MCF 10A (cell line): Measurements from ENCODE around the gene SLIT3. TPM values are rescaled to one million over a fixed set of nuclear protein-coding genes. Genes with fewer than 3 reads are reported as not detected.

ENCODE experiments used
- BruUV-seq: library from RNA; stranded (reverse); fragments of 400-500 nt; replicated peaks from 2 replicates; lab custom pipeline; 2021; lab: Mats Ljungman, UMichigan
- CTCF ChIA-PET: fragments of 300-600 bp; sonication (Branson Sonifier 250); formaldehyde crosslinking; extraction: SDS; loops from one replicate; lab custom pipeline; 2021; ENCODE audit warnings: antibody characterized with exemption, inconsistent platforms; lab: Yijun Ruan, JAX
- POLR2A ChIA-PET: fragments of 300-600, 350-650 bp; sonication (Branson Sonifier 250); formaldehyde crosslinking; extraction: SDS; loops from one replicate; lab custom pipeline; 2020; ENCODE audit warnings: antibody characterized with exemption, inconsistent platforms; lab: Yijun Ruan, JAX
- DNase-seq: peaks from one replicate; pipeline ENCODE4 v3.0.0-alpha.2; 2018; ENCODE audit not compliant: unreplicated experiment
- H3K27ac Mint-ChIP-seq: one replicate; pipeline ENCODE4 v1.8.0; 2022; ENCODE audit warnings: mild to moderate bottlenecking, low read depth, mixed read lengths; ENCODE audit not compliant: unreplicated experiment
- H3K27me3 Mint-ChIP-seq: one replicate; pipeline ENCODE4 v1.8.0; 2022; ENCODE audit warnings: mixed read lengths; ENCODE audit not compliant: insufficient read depth, unreplicated experiment
- H3K36me3 Mint-ChIP-seq: one replicate; pipeline ENCODE4 v1.8.0; 2022; ENCODE audit warnings: mild to moderate bottlenecking, moderate library complexity, mixed read lengths; ENCODE audit not compliant: insufficient read depth, unreplicated experiment
- H3K4me1 Mint-ChIP-seq: one replicate; pipeline ENCODE4 v1.8.0; 2022; ENCODE audit warnings: mixed read lengths; ENCODE audit not compliant: insufficient read depth, unreplicated experiment
- H3K4me3 Mint-ChIP-seq: one replicate; pipeline ENCODE4 v1.8.0; 2022; ENCODE audit warnings: mild to moderate bottlenecking, moderate library complexity, mixed read lengths; ENCODE audit not compliant: unreplicated experiment
- H3K9me3 Mint-ChIP-seq: one replicate; pipeline ENCODE4 v1.8.0; 2022; ENCODE audit warnings: mixed read lengths; ENCODE audit not compliant: unreplicated experiment
- CTCF ChIP-seq: fragments of 200-600 bp; IDR thresholded peaks from one replicate; pipeline ENCODE4 v1.8.0; 2022; ENCODE audit warnings: antibody characterized with exemption, mild to moderate bottlenecking; ENCODE audit not compliant: unreplicated experiment
- intact Hi-C: fragments of 100-400 bp; cut with micrococcal nuclease; formaldehyde crosslinking; loops from 2 replicates; pipeline ENCODE4 v1.14.1; 2022
- total RNA-seq: library from RNA; stranded (reverse); gene quantifications from 2 replicates; pipeline ENCODE4 v1.2.3, GENCODE V29; 2022

Gene SLIT3
- total RNA-seq, 1 experiment from 2014 or later, result 0.89 TPM

DNA sequence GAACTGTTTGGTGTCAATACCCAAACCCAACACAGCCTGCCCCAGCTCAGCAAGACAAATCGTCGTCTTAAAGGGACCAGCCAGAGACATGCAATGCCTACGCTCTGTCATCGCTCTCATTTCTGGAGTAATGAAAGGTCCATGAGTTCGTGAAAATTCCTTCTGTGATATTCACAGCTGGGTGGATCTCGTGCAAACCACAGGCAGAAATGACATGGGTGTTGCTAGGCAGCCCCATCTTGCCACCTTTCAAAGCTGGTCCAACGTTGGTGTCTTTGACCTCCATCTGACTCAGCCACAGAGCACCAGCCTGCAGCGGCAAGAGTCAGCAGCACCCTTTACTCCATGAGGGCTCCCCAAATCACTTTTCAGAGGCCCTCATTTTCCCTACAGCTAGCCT is 215.3 kb downstream of the SLIT3 start:
- peaks cover 22% of the 10 kb centered on the region for H3K9me3 Mint-ChIP-seq
- no peaks in the 10 kb centered on the region for H3K36me3 Mint-ChIP-seq
- H3K27ac Mint-ChIP-seq, result no peak overlapping the region
- ChIA-PET POLR2A (interaction anchor here (0.9 kb wide), 1 partner anchor 9 kb away, joined by 3 read pairs; no protein-coding TSS in a partner anchor), CTCF (interaction anchor here (1.0 kb wide), 1 partner anchor 9 kb away, joined by 4 read pairs; no protein-coding TSS in a partner anchor)
- BruUV-seq, result no TSS peak
- DNase-seq, result no peak
- TF ChIP-seq CTCF, result no peak
- no peaks in the 10 kb centered on the region for H3K4me1 Mint-ChIP-seq
- H3K27me3 Mint-ChIP-seq, result no peaks in the 10 kb centered on the region
- no peak overlapping the region for H3K4me3 Mint-ChIP-seq
- intact Hi-C loops, result no loop called here

DNA sequence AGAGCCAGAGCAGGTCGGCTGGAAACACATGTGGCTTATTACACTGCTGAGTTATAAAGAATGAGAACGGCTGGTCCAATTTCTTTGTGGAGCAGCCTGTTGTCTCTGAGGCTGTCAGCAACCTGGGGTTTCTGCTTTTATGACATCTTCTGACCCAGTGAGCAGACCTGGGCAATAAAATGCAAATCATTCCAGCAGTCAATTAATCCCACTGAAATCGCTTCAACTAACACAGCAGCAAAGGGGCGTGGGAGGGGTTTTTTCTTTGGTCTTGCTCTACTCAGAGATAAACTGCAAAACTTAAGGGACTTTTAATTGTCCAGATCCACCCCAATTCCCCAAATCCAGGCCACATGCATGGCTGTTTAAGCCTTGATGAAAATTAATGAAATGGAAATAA is 215.7 kb downstream of the SLIT3 start:
- no peak overlapping the region for H3K27ac Mint-ChIP-seq
- H3K4me1 Mint-ChIP-seq, result no peaks in the 10 kb centered on the region
- DNase-seq, result no peak
- H3K9me3 Mint-ChIP-seq, result peaks cover 18% of the 10 kb centered on the region
- no peak for TF ChIP-seq CTCF
- H3K36me3 Mint-ChIP-seq, result no peaks in the 10 kb centered on the region
- CTCF ChIA-PET, result no interaction called here
- H3K4me3 Mint-ChIP-seq, result no peak overlapping the region
- no peaks in the 10 kb centered on the region for H3K27me3 Mint-ChIP-seq
- POLR2A ChIA-PET, result no interaction called here
- BruUV-seq, result no TSS peak
- intact Hi-C loops, result no loop called here

DNA sequence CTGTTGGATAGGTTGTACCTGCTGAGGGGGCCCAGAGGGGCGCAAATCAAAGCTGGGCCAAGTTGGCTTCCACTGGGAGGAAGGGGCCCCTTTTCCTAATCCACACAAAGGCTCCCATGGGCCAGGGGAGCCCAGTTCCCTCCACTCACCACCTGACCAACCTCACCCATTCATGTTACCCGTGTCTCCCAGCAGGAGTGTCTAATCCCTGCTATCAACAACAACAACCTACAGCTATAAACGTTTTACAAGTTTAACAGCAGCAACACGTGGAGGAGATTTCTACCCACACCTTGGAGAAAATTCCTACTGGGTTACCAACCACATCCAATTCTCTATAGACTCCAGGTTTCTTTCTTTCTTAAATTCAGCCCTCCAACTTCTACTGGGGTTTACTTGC is 216.2 kb downstream of the SLIT3 start:
- Mint-ChIP-seq H3K27me3 (no peaks in the 10 kb centered on the region), H3K36me3 (no peaks in the 10 kb centered on the region), H3K4me1 (no peaks in the 10 kb centered on the region), H3K9me3 (peaks cover 13% of the 10 kb centered on the region), H3K27ac (no peak overlapping the region), H3K4me3 (no peak overlapping the region)
- ChIA-PET POLR2A (no interaction called here), CTCF (no interaction called here)
- intact Hi-C loops, result no loop called here
- no TSS peak for BruUV-seq
- DNase-seq, result no peak
- TF ChIP-seq CTCF, result no peak

DNA sequence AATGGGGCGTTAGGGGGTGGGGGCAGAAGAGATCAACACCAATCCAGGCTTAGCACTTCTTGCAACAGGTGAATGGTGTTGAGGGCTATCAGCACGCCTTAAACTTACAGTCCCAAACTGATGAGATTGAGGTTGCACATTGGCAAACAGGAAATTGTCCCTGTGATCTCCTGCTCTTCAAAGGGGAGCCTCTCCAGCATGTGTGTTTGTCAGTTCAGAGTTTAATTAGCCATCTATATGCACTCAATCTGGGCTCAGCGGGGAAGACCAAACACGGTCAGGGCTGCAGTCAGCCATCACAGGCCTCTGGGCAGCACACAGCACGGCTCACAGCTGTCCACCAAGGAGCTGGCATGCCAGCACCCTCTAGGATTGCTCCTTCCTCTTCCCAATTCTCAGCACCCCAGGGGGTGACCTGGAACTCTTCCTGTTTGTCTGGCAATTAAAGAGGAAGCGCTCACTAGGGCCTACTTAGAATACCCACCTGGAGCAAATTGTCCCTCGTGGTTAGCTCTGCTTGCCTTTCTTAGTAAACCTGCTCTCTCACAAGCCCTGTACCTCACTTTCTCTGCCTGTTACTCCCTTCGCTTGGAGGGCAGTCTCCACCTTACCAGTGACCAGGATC is 217.4 kb downstream of the SLIT3 start:
- H3K27me3 Mint-ChIP-seq, result no peaks in the 10 kb centered on the region
- CTCF ChIA-PET, result interaction anchor here (0.7 kb wide), 1 partner anchor 12 kb away, joined by 4 read pairs; no protein-coding TSS in a partner anchor
- BruUV-seq, result no TSS peak

More for the DNA sequence above, 217.4 kb downstream of the SLIT3 start:
- no peak overlapping the region for H3K27ac Mint-ChIP-seq
- H3K9me3 Mint-ChIP-seq, result peaks cover 6% of the 10 kb centered on the region
- POLR2A ChIA-PET, result no interaction called here
- no peak overlapping the region for H3K4me3 Mint-ChIP-seq
- DNase-seq, result no peak
- intact Hi-C loops, result no loop called here
- TF ChIP-seq CTCF, result no peak
- H3K4me1 Mint-ChIP-seq, result no peaks in the 10 kb centered on the region
- H3K36me3 Mint-ChIP-seq, result no peaks in the 10 kb centered on the region
